Thoracic aorta (tissue), 2 donors: Measurements from ENCODE around the gene SGSM2. TPM values are rescaled to one million over a fixed set of nuclear protein-coding genes. Genes with fewer than 3 reads are reported as not detected.

ENCODE experiments used
- ATAC-seq: fragments of 150-250 bp; one replicate; pipeline ENCODE4 v1.8.0; 2017; ENCODE audit warnings: low read depth; ENCODE audit not compliant: insufficient number of reproducible peaks, low FRiP score
- DNase-seq: peaks from one replicate; pipeline ENCODE4 v3.0.0-alpha.2; 2020; ENCODE audit warnings: low spot score
- H3K27ac ChIP-seq, 2 donors: fragments of 200-600 bp; sonication (generic); 1 replicate in 1 of 2; 2 replicates in 1 of 2; pipeline ENCODE4 v1.5.1; 2016; ENCODE audit warnings: mild to moderate bottlenecking in 2 of 2, moderate library complexity in 2 of 2
- H3K27me3 ChIP-seq: fragments of 200-600 bp; sonication (generic); replicated peaks from 2 replicates; pipeline ENCODE4 v1.6.0; 2016; ENCODE audit warnings: mild to moderate bottlenecking; ENCODE audit not compliant: insufficient read depth
- H3K36me3 ChIP-seq: fragments of 200-600 bp; sonication (generic); one replicate; pipeline ENCODE4 v1.5.1; 2016
- H3K4me1 ChIP-seq, 2 donors: fragments of 200-600 bp; sonication (generic); 1 replicate in 1 of 2; 2 replicates in 1 of 2; pipeline versions ENCODE4 v1.5.1 to v1.6.0; 2016; ENCODE audit warnings: low read depth in 2 of 2, mild to moderate bottlenecking in 1 of 2; ENCODE audit not compliant: control insufficient read depth in 1 of 2
- H3K4me3 ChIP-seq: fragments of 200-600 bp; sonication (generic); 2 replicates; pipeline ENCODE4 v1.5.1; 2016; ENCODE audit warnings: mild to moderate bottlenecking
- H3K9me3 ChIP-seq: fragments of 200-600 bp; sonication (generic); 2 replicates; pipeline ENCODE4 v1.5.1; 2016
- total RNA-seq, 2 donors: library from RNA; depleted of rRNA; stranded (reverse); fragments of >200 nt; gene quantifications; one replicate each; pipeline versions ENCODE4 v1.1.0 to v1.2.3, GENCODE V29; 2016
- TF ChIP-seq, protein P1 (sequence below): fragments of 200-600 bp; sonication (generic); IDR thresholded peaks from one replicate; pipeline ENCODE4 v1.5.1; 2019; ENCODE audit warnings: antibody characterized with exemption

SGSM2 gene
- total RNA-seq, 2 donors from 2014 or later = 58.1 to 70.3 TPM

GRCh38 chr17:2396192-2396567 lies 58.9 kb downstream of the SGSM2 start:
- TF ChIP-seq, protein P1, sequence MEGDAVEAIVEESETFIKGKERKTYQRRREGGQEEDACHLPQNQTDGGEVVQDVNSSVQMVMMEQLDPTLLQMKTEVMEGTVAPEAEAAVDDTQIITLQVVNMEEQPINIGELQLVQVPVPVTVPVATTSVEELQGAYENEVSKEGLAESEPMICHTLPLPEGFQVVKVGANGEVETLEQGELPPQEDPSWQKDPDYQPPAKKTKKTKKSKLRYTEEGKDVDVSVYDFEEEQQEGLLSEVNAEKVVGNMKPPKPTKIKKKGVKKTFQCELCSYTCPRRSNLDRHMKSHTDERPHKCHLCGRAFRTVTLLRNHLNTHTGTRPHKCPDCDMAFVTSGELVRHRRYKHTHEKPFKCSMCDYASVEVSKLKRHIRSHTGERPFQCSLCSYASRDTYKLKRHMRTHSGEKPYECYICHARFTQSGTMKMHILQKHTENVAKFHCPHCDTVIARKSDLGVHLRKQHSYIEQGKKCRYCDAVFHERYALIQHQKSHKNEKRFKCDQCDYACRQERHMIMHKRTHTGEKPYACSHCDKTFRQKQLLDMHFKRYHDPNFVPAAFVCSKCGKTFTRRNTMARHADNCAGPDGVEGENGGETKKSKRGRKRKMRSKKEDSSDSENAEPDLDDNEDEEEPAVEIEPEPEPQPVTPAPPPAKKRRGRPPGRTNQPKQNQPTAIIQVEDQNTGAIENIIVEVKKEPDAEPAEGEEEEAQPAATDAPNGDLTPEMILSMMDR = no peak
- DNase-seq (no peak), ATAC-seq (no peak)
- Histone ChIP-seq H3K4me1 (peaks cover 50 to 63% of the 10 kb centered on the region in 2 donors), H3K27me3 (no peaks in the 10 kb centered on the region), H3K36me3 (no peaks in the 10 kb centered on the region), H3K4me3 (peak overlapping the region; percentile 62), H3K27ac (peak overlapping the region; percentile 99), H3K9me3 (no peaks in the 10 kb centered on the region)

- H3K27me3 ChIP-seq = no peaks in the 10 kb centered on the region
- DNase-seq (peak; percentile 93), ATAC-seq (peak; percentile 2)
- H3K4me1 ChIP-seq = peaks cover 46 to 58% of the 10 kb centered on the region in 2 donors
- H3K9me3 ChIP-seq = no peaks in the 10 kb centered on the region
- H3K36me3 ChIP-seq = no peaks in the 10 kb centered on the region
- H3K4me3 ChIP-seq = peak overlapping the region; percentile 62
- H3K27ac ChIP-seq = peak overlapping the region; percentile 99
- TF ChIP-seq, protein P1 = no peak
Measured at GRCh38 chr17:2396568-2397246, 59.4 kb downstream of the SGSM2 start.

DNA sequence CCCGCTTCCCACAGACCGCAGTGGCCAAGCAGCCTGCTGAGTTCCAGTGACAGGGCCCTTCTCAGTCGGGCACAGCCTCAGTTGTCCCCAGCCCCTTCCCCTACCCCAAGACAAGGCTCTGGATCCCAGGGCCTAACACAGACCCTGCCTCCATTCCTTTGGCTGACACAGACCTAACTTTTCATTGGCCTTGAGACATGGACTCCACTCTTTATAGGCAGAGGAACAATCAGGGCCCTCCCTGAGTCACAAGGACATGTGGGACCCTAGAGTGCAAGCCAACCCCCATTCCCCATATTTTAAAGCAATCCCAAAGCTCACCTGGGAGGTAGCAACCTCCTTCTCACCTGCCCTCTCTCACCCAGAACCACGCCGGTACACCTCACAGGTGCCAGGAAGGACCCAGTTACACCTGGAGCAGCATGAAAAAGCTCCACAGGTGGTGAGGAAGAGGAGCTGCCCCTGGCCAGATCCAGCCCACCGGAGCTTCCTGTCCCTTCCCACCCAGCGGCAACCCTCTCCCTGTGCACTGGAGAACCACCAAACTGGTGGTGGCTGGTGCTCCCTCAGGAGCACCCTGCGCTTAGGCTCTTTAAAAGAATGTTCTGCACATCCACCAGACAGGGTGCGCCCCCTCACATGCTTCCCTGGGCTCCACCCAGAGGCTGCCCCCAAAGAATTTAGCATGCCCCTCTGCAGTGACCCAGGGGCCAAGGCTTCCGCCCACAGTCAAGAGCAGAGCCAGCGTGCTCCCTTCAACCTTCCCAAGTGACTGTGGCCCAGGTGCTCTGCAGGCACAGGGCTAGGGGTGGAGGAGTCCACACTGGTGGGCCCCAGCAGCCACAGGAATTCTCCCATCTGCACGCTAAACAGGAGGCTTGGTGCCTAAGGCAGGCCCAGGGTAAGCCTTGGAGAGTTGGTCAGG lies 60.2 kb downstream of the SGSM2 start:
- peaks cover 43 to 54% of the 10 kb centered on the region in 2 donors for H3K4me1 ChIP-seq
- H3K36me3 ChIP-seq = no peaks in the 10 kb centered on the region
- DNase-seq = no peak
- no peak for ATAC-seq
- H3K9me3 ChIP-seq = no peaks in the 10 kb centered on the region
- no peaks in the 10 kb centered on the region for H3K27me3 ChIP-seq
- H3K4me3 ChIP-seq = peak overlapping the region; percentile 62
- TF ChIP-seq, protein P1 = no peak
- peak overlapping the region; percentile 99 for H3K27ac ChIP-seq

GRCh38 chr17:2398182-2398581 lies 60.9 kb downstream of the SGSM2 start:
- no peaks in the 10 kb centered on the region for H3K9me3 ChIP-seq
- peak overlapping the region; percentile 99 for H3K27ac ChIP-seq
- TF ChIP-seq, protein P1 = no peak
- no peaks in the 10 kb centered on the region for H3K27me3 ChIP-seq
- peak overlapping the region; percentile 98 for H3K4me3 ChIP-seq
- H3K4me1 ChIP-seq = peaks cover 50 to 61% of the 10 kb centered on the region in 2 donors
- DNase-seq (no peak), ATAC-seq (no peak)
- no peaks in the 10 kb centered on the region for H3K36me3 ChIP-seq
